Right atrium auricular region (tissue), 2 donors: ENCODE measurements around the gene SMAP1. TPM values are rescaled to one million over a fixed set of nuclear protein-coding genes. Genes with fewer than 3 reads are reported as not detected.
"Not testable (repeated sequence)": the region's sequence is repeated elsewhere in the genome, so short reads cannot be mapped to it uniquely, and the experiment has no call there.

Source experiments
- DNase-seq: peaks from one replicate; pipeline ENCODE4 v3.0.0-alpha.2; 2019; ENCODE audit warnings: low spot score
- H3K27ac ChIP-seq, 2 donors: fragments of 200-600 bp; sonication (generic); 1 replicate in 1 of 2; 2 replicates in 1 of 2; pipeline ENCODE4 v1.5.1; 2016 to 2019
- H3K27me3 ChIP-seq, 2 donors: fragments of 200-600 bp; sonication (generic); one replicate each; pipeline versions ENCODE4 v1.5.1 to v1.6.0; 2017 to 2019
- H3K36me3 ChIP-seq: fragments of 200-600 bp; sonication (generic); one replicate; pipeline ENCODE4 v1.5.1; 2016
- H3K4me1 ChIP-seq, 2 donors: fragments of 200-600 bp; sonication (generic); one replicate each; pipeline versions ENCODE4 v1.5.1 to v1.6.0; 2017 to 2019
- H3K4me3 ChIP-seq, 2 donors: fragments of 200-600 bp; sonication (generic); 1 replicate in 1 of 2; 2 replicates in 1 of 2; pipeline ENCODE4 v1.5.1; 2017 to 2019; ENCODE audit warnings: mild to moderate bottlenecking in 1 of 2, moderate library complexity in 1 of 2
- H3K9me3 ChIP-seq, 2 donors: fragments of 200-600 bp; sonication (generic); one replicate each; pipeline ENCODE4 v1.5.1; 2019
- CTCF ChIP-seq, 2 donors: fragments of 200-600 bp; sonication (generic); IDR thresholded peaks; one replicate each; pipeline ENCODE4 v1.5.1; 2019; ENCODE audit warnings: antibody characterized with exemption in 2 of 2
- total RNA-seq, 2 donors: library from RNA; depleted of rRNA; stranded (reverse); fragments of >200 nt; gene quantifications; one replicate each; pipeline ENCODE4 v1.1.0, GENCODE V29; 2016

The SMAP1 gene
- total RNA-seq, 2 donors from 2014 or later: 23.7 to 30.4 TPM

DNA sequence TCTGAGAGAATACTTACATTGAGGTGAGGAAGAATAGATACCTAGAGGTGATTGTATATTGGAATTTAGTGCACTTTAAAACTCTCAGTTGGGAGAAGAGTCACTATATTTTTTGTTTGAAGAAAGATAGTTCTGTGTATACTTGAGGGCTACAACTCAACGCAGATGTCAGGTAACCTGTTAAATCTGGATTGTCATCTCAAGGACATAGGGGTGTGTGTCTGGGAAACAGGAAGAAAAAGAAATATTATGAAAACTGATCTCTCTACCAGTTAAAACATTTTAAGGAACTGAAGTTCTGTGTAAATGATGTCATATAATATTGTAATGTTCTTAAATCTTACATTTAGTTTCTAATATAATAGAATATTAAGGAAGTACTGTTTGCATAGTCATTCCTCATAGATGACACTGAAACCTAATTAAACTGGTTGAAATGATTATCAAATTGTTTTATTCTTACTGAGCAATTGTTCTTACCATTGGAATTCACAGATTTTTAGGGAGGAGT lies 86.2 kb downstream of the SMAP1 start:
- DNase-seq: no peak
- no peak for TF ChIP-seq CTCF (IDR thresholded peaks at IDR 0.05)

GRCh38 chr6:70758883-70759282 lies 91.2 kb downstream of the SMAP1 start:
- H3K27ac ChIP-seq: no peak overlapping the region
- H3K4me1 ChIP-seq: no peaks in the 10 kb centered on the region
- H3K9me3 ChIP-seq: no peaks in the 10 kb centered on the region
- H3K4me3 ChIP-seq: no peak overlapping the region
- no peak for TF ChIP-seq CTCF (IDR thresholded peaks at IDR 0.05)
- no peaks in the 10 kb centered on the region for H3K27me3 ChIP-seq
- no peak for DNase-seq
- H3K36me3 ChIP-seq: no peaks in the 10 kb centered on the region

More for the DNA sequence above, 86.2 kb downstream of the SMAP1 start:
- Histone ChIP-seq H3K9me3 (no peaks in the 10 kb centered on the region), H3K27me3 (no peaks in the 10 kb centered on the region), H3K27ac (no peak overlapping the region), H3K4me3 (no peak overlapping the region), H3K4me1 (no peaks in the 10 kb centered on the region), H3K36me3 (no peaks in the 10 kb centered on the region)

GRCh38 chr6:70763754-70764510 lies 96.2 kb downstream of the SMAP1 start:
- DNase-seq: no peak
- Histone ChIP-seq H3K4me3 (no peak overlapping the region), H3K9me3 (no peaks in the 10 kb centered on the region), H3K27ac (no peak overlapping the region), H3K36me3 (peaks cover 6% of the 10 kb centered on the region), H3K4me1 (no peaks in the 10 kb centered on the region), H3K27me3 (no peaks in the 10 kb centered on the region)
- TF ChIP-seq CTCF (IDR thresholded peaks at IDR 0.05): no peak

DNA sequence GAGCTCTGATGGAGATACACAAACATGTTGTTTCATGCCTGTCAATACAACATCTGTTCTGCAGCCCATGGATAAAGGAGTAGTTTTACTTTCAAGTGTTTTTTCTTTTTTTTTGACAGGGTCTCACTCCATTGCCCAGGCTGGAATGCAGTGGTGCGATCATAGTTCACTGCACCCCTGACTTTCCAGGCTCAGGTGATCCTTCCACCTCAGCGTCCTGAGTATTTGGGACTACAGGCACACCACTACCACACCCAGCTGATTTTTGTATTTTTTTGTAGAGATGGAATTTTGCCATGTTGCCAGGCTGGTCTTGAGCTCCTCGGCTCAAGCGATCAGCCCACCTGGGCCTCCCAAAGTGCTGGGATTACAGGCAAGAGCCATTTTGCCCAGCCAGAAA lies 97.0 kb downstream of the SMAP1 start:
- no peaks in the 10 kb centered on the region for H3K9me3 ChIP-seq
- H3K27me3 ChIP-seq: no peaks in the 10 kb centered on the region
- H3K4me3 ChIP-seq: no peak overlapping the region
- peaks cover 6% of the 10 kb centered on the region for H3K36me3 ChIP-seq
- TF ChIP-seq CTCF (IDR thresholded peaks at IDR 0.05): no peak
- H3K4me1 ChIP-seq: no peaks in the 10 kb centered on the region
- no peak overlapping the region for H3K27ac ChIP-seq
- no peak for DNase-seq

DNA sequence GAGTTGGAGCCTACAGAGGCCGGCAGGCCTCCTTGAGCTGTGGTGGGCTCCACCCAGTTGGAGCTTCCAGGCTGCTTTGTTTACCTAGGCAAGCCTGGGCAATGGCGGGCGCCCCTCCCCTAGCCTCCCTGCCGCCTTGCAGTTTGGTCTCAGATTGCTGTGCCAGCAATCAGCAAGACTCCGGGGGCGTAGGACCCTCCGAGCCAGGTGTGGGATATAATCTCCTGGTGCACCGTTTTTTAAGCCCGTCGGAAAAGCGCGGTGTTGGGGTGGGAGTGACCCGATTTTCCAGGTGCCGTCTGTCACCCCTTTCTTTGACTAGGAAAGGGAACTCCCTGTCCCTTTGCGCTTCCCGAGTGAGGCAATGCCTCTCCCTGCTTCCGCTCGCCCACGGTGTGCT lies 103.7 kb downstream of the SMAP1 start:
- H3K27me3 ChIP-seq, H3K27ac ChIP-seq, DNase-seq, H3K36me3 ChIP-seq, H3K4me1 ChIP-seq, H3K9me3 ChIP-seq, H3K4me3 ChIP-seq: not testable (repeated sequence)

DNA sequence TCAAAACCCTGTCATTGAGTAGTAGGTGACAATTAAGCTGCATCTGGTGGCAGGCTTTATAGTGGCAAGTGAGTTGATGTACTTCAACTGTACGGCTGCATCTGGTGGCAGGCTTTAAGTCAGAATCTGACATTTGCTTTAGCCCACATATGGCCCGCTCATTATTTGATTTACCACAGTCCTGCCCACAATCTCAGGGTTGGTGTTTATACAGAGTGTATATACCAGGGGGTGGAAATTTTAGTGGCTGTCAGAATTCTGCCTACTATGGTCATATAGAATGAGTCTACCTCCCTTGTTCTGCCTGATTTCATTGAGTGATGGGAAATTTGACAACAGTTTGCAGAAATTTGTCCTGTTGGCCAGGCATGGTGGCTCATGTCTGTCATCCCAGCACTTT lies 112.3 kb downstream of the SMAP1 start:
- H3K4me1 ChIP-seq: no peaks in the 10 kb centered on the region
- TF ChIP-seq CTCF (IDR thresholded peaks at IDR 0.05): no peak

More for the DNA sequence above, 112.3 kb downstream of the SMAP1 start:
- Histone ChIP-seq H3K9me3 (no peaks in the 10 kb centered on the region), H3K27me3 (no peaks in the 10 kb centered on the region), H3K27ac (no peak overlapping the region), H3K4me3 (no peak overlapping the region), H3K36me3 (peaks cover 4% of the 10 kb centered on the region)
- no peak for DNase-seq
